HUDEP-2 (cell line): ENCODE measurements around the gene TRIP13.
"Not testable (repeated sequence)": the region's sequence is repeated elsewhere in the genome, so short reads cannot be mapped to it uniquely, and the experiment has no call there.

Source experiments
- DNase-seq, 76 experiments: peaks; one replicate each; lab custom pipeline; 2025; ENCODE audit not compliant: unreplicated experiment in 76 of 76; lab: John Stamatoyannopoulos, UW

The TRIP13 gene

GRCh38 chr5:933951-934350, 41.3 kb downstream of the TRIP13 start:
- not testable (repeated sequence) for DNase-seq

GRCh38 chr5:934381-934967, 41.8 kb downstream of the TRIP13 start:
- DNase-seq, result not testable (repeated sequence)

- no peak for DNase-seq
These were observed 42.9 kb downstream of the TRIP13 start for GRCh38 chr5:935510-936084.

DNA sequence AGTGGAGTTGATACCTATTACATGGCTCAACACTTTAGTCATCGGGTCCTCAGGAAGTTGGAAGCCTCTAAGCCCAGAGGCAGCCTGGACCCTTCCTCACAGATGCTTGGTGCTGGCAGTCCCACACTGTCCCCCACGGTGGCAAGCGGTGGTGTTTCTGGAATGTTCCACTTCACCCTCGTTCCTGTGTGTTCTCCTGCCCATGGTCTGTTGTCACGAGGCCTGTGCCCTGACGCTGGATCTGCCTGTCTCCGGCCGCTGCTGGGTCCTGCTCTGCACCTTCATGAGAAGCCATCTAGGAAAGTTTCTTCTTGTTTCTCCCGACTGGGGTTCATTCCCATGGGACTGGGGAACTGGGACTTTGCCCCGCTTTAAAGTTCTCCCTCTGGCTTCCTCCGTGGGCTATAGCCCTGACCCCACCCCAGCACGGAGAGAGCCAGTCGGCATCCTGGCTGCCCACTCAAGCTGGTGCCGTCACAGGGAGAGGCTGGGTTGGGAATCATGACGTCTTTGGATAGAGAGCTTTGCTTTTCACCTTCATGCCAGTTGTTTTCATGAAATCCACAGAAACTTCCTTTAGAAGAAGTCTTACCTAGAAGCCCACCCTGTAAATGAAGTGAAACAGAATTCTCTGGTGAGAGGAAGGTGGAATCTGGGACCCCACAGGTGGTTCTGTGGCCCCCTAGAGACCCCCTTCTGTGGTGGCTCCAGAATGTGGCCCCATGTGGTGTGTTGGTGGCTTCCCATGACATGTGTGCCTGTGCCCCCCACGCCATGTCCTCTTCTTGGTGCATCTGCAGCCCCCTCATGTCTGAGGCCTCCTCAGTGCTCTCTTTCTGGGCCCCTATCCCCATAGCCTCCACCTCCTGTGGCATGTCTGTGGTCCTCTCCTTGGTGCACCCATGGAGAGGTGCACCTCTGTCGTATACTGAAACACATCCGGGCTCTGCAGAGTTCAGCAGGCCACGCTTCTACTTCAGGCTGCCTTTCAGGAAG, 43.8 kb downstream of the TRIP13 start:
- DNase-seq, result no peak

DNA sequence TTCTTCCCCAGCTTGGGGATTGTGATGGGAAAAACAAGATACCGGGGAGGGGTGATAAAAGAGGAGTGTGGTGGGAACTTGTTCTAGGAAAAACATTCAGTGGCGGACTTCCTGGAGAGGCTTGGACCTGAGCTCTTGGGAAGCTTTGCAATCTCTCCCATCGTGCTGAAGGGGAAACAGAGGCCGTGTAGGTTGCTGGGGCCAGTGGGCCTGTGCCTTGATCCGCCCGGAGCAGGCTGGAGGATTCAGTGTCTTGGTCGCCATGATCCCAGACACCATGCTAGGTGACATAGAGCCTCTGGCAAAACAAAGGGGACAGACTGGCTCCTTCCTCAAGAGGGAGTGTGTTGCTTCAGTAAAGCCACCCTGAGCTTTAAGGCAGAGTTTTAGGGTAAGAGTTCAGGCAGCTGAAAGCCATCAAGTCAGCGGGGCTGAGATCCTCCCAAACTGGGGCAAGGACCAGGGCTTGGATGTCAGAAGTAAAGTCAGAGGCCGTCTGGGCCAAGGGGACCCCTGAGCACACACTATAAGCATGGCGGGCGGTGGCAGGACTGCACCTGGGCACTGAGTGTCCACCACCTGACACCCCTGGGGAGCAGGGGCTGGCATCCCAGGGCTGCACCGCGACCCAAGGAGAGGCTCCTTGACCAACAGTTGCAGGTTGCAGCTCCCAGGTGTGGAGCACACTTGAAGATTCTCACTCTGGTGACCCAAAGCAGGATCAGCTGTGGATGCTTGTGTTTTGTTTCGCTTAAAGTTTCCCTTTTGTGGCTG, 44.7 kb downstream of the TRIP13 start:
- no peak for DNase-seq

DNA sequence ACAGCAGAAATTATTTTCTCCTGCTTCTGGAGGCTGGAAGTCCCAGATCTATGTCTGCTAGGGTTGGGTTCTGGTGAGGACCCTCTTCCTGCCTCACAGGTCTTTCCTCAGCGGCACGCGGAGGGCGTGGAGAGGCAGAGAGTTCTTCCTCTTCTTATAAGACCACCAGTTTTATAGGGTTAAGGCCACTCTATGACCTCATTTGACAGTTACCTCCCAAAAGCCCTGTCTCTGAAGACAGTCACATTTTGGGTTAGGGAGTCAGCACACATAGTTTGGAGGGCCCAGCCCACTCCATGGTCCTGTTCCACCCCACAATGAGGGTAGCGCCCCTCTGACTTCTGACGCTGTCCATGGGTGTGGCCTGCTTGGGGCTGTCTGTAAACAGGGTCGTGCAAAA, 46.7 kb downstream of the TRIP13 start:
- no peak for DNase-seq

DNA sequence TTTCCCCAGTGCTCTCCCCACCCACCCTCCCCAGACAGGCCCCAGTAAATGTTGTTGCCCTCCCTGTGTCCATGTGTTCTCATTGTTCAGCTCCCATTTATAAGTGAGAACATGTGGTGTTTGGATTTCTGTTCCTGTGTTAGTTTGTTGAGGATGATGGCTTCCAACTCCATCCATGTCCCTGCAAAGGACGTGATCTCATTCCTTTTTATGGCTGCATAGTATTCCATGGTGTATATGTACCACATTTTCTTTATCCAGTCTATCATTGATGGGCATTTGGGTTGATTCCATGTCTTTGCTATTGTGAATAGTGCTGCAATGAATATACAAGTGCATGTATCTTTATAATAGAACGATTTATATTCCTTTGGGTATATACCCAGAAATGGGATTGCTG, 48.1 kb downstream of the TRIP13 start:
- DNase-seq, result not testable (repeated sequence)

GRCh38 chr5:943201-943917, 50.7 kb downstream of the TRIP13 start:
- DNase-seq, result no peak

DNA sequence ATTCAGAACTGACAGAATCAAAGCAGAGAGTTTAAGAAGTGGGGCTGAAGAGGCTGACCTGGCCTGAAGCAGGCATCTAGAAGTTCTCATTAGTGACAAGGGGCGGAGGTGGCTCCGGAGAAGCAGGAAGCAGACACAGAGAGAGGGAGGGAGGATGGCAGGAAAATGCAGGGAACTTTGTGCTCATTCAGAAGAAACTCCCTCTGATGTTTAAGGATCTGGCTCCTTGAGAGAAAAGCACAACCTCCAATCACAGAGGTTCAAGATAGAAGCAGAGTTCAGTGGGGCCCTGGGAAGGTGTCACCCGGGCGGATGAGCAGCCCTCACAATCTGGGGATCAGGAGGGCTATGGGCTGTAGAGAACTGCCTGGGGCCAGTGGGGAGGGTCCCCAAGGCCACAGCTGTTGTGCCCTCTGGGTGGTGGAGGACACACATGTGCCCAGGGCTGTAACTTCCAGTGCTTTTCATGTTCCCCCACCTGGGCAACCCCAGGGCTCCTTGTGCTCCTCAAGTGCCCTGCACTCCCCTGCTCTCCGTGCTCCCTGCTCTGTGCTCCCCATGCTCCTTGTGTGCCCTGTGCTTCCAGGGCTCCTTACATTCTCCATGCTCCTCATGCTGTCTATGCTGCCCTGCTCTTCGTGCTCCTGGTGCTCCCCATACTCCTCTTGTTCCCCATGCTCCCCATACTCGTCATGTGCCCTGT, 51.4 kb downstream of the TRIP13 start:
- DNase-seq, result no peak

DNA sequence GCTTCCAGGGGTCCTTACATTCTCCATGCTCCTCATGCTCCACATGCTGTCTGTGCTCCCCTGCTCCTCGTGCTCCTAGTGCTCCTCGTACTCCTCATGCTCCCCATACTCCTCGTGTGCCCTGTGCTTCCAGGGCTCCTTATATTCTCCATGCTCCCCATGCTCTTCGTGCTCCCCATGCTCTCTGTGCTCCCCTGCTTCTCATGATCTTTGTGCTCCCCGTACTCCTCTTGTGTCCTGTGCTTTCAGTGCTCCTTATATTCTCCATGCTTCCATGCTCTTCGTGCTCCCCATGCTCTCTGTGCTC, 51.9 kb downstream of the TRIP13 start:
- no peak for DNase-seq

GRCh38 chr5:944992-945685, 52.5 kb downstream of the TRIP13 start:
- no peak for DNase-seq

- no peak for DNase-seq
These were observed 53.2 kb downstream of the TRIP13 start for GRCh38 chr5:945691-946551.

DNA sequence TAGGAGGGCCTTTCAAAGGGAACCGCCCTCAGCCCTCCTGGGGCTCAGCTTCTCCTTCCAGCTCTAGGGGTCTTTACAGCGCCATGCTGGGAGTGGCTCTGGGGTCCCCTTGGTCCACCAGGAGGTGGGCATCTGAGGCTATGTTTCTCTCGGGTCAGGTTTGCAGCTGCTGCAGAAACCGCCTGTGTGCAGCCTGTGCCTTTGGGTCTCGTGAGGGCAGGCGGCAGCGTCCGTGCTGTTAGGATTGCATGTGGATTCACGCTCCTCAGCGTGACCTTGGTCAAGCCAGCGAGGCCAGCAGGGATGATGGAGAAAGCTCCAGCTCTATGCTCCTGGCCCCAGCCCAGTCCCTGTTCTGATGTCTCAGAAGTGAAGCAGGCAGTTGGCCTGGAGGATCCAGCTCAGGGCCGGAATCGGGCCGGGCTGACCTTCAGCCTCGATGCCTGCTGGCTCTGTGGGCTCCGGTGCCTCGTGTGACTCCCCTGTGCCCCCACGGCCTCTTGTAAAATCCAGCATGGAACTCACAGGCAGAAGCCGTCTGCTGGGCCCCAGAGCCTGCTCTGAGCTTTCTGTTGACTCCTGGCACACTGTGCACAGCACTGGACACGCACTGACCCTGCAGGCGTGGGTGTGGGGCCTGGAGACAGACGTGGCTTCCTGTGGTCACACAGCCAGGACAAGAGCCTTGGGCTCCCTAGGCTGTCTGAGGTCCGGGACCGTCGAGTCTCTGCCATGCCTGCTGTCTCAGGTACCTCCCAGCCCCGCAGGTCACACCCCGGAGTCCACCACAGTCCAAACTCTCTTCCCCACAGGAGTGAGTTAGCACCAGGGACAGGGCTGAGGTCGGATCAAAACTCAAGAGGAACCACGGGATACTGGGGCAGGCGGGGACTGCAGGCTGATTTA, 54.3 kb downstream of the TRIP13 start:
- DNase-seq, result no peak

DNA sequence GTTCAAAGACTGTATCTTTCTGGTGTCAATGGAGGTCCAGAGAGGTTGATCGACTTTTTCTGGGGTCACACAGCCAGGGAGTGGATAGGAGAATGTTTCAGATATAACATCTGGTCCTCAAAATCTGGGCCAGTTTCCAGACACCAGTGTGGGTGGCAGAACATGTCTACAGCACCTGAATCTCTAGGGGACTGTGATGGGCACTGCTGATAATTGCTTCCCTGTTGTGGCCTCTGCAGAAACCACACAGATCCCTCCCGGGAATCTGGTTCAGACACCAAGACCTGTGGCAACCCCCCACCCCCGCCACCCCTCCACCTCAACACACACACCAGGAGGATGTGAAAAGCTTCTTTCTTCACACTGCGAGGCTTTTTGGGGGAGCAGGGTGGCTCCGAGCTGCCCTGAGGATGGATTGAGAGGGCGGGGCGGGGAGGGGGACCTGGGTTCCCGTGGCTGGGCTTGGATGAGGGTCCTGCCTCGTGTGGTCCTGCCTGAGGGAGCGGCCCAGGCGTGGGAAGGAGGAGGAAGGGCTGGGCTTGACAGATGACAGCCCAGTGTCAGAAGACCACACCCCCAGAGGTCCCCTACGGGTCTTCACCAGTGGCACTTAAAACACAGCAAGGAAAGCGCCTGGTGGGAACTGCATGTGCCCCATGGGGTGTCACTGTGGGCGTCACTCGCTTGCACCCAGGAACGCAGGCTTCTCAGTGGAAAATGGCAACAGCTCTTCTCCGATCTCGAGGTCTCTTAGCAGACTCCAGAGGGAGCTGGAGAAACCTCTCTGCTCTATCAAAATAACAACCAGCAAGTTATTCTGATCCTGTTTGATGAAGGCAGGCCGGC, 55.2 kb downstream of the TRIP13 start:
- DNase-seq, result no peak

GRCh38 chr5:948472-949274, 56.0 kb downstream of the TRIP13 start:
- DNase-seq, result no peak

- no peak for DNase-seq
These were observed 56.5 kb downstream of the TRIP13 start for GRCh38 chr5:949275-949543.
